ENCODE data around the gene AGA.

GRCh38 chr4:177451108-177451500, 8.9 kb upstream of the AGA start:
- TF ChIP-seq GATA2 (IDR thresholded peaks at IDR 0.05; ENCODE audit: low read depth, low read length) (no peak), GATA3 (IDR thresholded peaks at IDR 0.05; ENCODE audit: low read depth, low read length) (no peak)

All from SH-SY5Y (cell line).